Activated CD8-positive, alpha-beta memory T cell treated with anti-CD3 and anti-CD28 coated beads, Interleukin-2, amount 50 U/mL, for 1 hour (primary cell): ENCODE measurements around the gene RTN4.

Experiments
- DNase-seq: peaks from one replicate; pipeline ENCODE4 v3.0.0-alpha.2; 2020; ENCODE audit errors: extremely low read depth

The RTN4 gene

DNA sequence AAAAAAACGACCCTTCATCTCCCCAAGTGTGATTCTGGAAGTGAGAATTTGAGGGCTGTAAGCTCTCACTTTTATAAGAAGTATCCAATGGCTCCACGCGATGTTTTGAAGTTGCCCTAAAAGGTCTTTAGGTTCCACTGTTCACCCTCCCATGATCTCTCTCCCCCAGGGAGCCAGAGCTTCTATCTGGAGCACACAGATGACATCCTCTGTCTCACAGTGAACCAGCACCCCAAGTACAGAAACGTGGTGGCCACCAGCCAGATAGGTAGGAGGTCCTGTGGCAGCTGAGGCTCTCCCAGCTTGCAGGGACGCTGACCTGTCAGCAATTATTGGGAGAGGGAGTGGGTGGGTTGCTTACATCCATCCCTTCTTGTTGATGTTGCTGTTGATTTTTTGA lies 97.8 kb downstream of the RTN4 start:
- no peak for DNase-seq

DNA sequence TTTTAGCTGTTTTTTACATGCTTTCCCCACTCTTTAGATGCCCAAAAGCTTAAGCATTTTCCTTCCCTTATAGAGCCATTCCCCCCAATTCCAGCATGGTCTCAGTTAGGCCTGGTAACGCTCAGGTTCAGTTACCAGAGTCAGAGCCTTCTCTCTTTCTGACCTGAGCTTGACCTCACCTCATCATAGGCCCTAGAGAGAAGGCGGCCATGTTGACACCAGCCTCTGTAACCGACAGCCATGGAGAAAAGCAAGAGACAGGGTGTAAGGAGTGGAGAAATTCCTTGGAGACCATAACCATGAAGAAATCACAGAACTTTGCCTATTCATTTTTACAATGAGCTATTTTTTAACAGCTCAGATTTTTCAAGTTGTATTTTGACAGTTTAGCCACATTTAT lies 99.4 kb downstream of the RTN4 start:
- DNase-seq, result no peak

DNA sequence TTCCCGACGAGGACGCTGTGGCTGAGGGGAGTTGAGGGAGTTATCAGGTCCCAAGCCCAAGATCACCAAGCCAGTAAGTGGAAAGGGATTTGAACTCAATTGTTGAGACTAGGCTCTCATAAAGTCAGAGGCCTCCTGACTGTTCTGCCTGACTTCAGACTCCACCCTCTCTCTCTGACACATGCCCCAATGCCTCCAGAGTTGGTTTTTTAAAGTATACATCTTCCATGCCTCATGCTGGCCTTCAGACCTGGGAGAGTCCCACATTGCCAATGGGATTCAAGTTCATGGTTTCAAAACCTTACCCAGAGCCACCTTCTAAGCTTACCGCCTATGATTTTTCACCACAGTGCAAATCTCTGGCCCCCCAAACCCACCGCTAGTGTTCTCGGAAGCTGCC lies 100.8 kb downstream of the RTN4 start:
- no peak for DNase-seq

DNA sequence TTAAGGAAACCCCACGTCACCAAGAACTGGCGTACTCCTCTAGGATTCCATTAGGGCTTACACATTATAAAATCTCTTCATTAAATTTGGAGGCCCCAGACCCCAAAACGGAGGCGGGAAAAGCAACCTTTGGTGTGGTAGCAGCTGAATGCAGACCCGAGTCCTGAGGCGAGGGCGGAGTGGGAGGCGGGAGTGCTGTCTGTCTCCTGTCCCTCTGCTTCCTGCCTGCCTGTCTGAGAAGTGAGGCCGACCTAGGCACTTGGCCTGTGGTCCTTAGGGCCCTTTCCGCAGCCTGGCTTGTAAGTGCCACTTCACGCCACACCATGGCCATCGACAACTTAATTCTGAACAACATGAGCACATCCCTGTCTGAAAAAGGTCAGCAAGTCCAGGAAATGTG lies 102.1 kb downstream of the RTN4 start:
- no peak for DNase-seq

DNA sequence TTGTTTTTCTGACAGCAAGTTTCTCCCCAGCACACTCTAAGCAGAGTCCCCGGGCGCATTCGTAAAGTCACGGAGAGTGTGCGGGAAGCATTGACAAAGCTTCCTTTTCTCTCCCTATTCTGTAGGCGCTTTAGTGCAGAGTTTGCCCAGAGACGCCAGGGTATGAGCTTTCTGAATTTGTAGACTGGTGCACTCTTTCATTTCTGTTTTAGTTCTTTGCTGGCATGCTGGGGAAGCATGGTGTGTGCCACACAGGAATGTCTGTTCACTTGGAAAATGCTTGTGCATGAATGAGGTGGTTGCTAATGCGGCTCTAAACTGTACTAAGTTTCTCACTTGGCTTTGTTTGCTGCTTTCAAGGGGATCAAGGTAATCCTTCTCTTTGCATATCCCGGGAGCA lies 102.6 kb downstream of the RTN4 start:
- no peak for DNase-seq

DNA sequence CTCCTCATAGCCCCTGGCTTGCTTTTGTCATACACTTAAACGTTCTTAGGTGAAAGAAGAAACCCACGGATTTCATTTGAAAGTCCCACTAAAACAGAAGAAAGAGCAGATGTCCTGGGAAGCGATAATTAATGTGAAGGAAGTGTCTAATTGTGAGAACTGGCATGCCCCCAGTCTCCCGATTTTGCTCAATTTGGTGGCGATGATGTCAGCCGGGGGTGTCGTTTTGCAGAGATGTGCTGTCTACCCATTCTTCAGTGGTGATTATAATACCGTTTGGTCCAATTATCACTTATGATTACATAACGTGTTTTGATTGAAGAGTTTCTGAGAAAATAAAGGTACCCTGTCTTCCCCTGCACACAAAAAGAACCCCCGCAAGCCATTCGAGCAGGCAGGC lies 103.1 kb downstream of the RTN4 start:
- no peak for DNase-seq

DNA sequence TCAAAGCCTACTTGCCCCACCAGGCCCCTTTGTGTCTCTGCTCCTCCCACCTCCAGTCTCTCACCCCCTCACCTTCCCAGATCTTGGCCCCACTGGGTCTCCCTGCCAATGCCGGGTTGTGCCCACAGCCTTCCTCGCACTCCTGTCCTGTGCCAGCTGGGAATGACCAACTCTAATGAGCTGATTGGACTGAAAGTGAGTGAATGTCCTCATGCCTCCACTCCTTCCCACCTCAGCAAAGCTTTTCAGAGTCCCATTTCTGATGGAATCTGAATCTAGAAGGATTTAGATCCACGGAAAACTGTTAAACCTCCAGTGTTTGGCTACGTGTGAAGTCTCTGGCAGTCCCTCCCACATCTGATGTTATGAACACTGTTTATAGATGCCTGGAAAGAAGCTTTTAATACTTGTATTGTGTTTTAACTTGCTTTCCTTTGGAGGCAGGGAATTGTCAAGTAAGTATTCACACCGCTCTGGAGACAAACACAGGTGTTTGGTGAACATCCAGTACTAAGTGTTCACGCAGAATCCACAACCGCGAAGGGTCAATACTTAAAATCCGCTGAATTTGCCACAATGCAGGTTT lies 103.9 kb downstream of the RTN4 start:
- no peak for DNase-seq

DNA sequence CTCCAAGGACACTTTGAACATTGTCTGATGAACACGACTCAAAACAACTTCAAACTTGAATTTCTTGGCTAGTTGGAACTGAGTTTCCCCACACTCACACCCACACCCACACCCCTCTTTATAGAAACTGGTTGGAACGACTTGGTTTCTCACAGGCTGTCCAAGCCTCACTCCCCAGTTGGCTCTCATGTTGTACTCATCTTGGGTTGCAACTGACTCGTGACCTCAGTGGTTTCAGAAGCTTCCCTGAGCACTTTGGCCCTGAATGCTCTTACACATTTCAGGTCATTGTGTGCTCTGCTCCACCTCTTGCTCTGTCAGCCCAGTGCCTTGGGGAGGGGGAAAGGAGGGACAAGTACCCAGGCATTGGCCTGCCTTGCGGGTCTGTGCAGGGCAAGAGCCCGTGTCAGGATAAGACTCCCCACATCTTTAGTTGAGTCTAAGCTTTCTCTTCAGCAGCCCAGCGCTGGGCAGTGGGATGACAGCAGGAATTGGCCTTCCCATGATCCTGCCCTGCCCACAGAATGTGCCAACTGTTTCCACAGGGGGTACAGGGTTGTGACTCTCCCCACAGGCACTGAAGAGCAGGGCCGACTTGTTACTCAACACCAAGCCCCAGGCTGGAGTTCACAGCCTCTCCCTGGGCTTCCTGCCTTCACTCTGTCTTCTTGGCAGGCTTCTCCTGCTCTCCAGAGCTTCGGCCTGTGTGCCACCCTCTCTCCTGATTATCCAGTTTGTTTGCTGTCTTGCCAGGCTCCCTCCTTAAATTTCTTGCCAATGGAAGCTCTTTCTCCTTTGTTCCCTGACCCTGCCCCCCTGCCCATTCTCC lies 104.6 kb downstream of the RTN4 start:
- no peak for DNase-seq

DNA sequence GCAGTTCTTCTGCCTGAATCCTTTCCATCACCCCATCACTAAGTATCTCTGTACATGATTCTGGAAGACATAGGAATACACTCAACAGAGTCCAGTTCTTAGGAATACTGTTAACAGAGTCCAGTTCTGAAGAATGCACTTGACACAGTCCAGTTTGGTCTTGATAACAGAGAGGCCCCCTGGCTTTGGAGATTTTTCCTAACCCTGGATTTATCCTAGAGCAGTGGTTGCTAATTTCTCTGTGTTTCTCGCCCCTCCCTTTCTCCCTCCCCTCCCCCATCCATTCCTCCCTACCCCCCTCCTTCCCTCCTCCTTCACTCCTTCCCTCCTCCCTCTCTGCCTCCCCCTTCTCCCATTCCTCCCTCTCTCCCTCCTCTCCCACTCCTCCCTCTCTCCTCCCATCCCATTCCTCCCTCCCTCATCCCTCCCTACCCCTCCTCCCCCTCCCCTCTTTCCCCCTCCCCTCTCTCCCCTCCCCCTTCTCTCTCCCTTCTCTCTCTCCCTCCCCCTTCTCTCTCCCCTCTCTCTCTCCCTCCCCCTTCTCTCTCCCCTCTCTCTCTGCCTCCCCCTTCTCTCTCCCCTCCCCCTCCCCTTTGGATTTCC lies 105.4 kb downstream of the RTN4 start:
- no peak for DNase-seq

DNA sequence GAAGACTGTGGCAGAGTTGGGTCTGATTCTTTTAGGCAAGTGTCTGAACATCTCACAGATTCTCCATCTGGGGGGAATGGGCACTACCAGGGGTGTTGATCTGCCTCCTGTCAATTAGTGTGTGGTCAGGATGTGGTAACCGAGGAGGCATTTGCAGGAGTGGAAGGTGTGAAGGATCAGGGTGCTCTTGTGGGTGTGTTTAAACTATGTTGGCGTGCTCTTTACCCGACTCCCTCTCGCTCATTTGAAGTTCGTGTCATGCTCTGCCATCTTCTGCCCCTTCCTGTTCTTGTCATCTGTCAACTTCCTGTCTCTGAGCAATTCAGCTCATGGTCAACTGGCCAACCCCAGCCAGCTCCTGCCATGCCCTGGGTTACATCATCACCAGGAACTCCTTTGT lies 107.9 kb downstream of the RTN4 start:
- DNase-seq, result no peak

DNA sequence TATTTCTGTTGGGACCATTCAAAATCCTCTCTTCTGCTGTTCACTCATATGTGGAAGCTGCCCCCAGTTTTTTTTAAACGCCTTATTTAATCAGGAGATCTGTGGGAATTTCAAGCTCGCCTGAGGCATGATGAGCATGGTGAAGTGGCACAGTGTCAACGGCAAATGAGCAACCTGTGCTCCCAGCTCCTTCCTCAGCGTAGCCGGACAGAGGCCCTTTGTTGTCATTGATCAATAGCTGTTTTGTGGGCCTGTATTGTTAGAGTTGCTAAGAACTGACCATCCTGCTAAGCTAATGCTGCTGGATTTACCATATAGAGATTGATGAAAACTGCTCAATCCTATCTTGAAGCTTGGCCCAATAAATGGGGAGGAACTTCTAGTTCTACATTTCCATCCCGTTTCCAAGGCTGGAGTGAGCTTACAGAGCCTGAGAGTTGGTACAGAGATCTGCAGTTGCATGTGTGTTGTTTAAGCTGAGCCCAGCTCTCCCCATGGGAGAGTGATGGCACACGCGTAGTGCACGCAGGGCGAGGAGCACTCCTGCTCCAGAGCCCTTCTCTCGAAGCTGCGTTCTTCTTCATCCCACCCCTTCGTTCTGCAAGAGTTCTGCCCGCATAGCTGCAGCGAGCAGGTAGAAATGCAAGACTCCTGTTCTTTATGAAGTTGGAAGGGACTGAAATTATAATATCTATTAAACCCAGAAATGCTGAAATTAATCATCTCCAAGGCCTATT lies 108.8 kb downstream of the RTN4 start:
- no peak for DNase-seq

DNA sequence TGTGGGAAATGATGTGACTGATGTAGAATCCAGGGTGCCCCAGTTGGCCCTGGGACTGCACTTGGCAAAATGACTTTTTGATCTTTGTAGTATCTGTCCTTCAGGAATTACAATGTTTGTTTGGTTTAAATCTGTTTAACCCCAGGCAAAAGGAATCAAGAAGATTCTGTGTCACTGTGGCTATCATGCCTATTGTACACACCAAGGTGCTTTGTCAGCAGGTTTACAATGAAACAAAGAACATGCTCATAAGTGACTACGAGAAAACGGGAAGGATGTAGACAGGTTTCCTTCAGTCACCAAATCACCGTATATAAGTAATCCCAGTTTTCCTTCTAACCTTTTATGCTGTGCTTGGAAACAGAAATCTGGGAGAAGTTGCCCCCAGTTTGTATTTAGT lies 109.5 kb downstream of the RTN4 start:
- no peak for DNase-seq

DNA sequence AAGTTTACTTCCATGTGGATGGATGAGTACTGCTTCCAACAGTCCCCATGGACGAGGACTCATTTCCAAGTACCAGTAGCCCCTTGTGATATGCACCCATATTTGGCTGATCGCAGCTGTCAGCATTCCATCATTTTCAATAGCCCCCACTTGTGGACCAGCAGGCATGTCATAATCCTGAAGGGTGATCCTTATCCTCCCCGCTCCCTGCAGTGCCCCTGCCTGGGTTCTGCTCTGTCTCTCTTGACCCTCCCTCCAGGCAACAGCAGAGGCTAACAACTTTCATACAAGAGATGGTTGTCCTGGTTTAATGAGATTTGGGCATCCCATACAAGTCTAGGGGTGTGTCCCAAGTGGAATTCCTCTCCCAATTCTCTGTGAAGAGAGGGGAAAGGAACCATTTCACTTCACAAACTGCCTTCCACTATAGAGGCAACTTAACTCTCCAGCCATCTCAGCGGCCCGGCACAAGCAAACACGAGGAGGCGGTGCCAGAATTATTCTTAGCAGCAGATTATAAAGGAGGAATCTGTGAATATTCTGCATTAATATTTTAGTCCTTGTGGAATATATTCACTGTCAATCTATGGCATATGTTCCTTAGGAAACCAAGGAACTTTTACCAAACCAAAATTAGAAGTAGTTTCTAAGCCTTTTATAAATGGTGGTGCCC lies 110.7 kb downstream of the RTN4 start:
- no peak for DNase-seq

DNA sequence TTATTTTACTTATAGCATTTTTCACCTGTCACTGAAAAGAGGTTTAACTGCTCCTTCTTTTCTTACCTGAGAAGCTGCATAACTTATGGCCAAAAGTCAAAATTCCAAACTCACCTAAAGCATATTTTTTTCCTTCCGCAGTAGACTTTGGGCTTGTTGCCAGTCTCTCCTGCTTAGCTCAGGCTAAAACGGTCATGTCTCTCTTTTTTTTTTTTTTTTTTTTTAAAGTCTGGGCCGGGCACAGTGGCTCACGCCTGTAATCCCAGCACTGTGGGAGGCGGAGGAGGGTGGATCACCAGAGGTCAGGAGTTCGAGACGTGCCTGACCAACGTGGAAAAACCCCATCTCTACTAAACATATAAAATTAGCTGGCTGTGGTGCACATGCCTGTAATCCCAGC lies 113.5 kb downstream of the RTN4 start:
- no peak for DNase-seq

DNA sequence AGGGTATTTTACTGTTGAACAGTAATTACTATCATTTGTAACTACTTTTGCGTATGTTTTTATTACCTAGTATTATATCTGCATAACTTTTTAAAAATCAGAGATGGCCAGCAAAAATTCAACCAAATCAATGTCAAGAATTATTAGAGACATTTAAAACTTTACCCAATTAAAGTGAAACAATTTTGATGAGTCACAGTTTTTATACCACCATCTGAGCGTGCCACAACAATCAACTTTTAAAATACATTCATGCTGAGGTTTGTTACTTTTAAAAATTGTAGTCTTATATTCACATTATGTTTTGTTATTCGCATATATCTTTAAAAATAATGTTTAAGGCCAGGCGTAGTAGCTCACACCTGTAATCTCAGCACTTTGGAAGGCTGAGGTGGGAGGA lies 114.9 kb downstream of the RTN4 start:
- no peak for DNase-seq

DNA sequence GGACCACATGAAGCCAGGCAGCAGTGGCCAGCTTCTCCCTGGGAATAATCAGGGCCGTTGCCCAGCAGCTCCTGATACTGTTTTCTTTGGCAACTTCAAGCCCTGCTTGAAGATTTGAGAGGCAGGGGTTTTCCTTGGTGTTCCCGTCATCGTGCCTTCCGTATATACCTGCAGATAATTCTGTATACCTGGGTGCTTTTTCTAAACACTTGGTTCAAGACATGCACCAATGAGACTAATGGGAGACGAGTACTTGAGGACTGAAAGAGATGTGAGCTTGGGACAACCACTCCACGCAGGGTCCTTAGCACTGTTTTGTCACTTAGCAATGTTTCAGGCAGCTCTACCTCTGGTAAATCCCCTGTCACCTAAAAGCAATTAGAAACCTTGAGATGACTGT lies 118.8 kb downstream of the RTN4 start:
- DNase-seq, result no peak

DNA sequence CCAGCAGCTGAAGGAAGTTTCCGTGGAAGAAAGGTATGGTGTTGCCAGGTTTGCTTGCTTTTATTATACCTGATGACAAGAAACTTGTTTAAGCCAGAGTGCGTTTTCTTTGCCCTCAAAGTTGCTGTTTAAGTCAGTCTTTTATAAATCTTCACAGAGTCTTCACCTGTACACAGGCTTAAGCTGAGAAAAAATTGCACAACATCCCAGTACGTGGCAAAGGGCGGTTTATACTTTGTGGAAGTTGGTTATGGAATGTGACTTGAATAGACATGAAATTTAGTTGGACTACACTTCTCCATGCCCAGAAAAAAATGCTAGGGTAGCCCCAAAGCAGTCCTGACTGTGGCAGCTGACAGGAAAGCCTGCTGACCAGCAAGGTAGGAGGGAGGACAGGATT lies 121.5 kb downstream of the RTN4 start:
- no peak for DNase-seq

DNA sequence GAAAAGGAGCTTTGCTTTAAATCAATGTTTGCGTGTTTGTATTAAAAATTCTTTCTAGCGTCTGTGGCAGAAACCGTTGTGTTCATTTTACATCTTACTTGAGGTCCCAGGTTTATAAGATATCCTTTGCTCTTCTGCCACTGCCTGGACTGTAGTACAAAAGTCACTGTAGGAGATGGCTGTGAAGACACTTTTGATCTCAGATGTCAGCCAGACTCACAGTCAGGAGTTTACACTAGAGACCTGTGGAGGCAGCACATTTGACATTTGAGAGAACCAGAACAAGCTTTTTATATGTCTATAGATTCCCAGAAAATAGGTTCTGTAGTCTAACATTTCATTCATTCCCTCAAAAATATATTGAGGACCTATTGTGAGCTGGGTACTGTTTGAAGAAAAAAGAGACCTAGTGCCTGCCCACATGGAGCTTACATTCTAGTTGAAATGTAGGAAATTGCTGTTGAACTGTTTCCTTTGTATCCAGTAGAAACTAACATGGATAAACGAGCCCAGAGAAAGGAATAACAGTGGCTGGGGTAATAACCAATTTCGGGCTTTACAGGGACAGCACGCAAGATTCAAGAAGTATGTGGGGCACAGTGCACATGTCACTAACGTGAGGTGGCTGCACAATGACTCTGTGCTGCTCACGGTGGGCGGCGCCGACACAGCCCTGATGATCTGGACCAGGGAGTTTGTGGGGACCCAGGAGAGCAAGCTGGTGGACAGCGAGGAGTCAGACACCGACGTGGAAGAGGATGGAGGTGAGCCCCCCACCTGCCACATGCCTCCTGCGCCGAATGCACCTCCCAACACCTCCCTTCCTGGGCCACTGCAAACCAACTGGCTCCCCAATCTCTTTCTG lies 122.3 kb downstream of the RTN4 start:
- DNase-seq, result no peak

DNA sequence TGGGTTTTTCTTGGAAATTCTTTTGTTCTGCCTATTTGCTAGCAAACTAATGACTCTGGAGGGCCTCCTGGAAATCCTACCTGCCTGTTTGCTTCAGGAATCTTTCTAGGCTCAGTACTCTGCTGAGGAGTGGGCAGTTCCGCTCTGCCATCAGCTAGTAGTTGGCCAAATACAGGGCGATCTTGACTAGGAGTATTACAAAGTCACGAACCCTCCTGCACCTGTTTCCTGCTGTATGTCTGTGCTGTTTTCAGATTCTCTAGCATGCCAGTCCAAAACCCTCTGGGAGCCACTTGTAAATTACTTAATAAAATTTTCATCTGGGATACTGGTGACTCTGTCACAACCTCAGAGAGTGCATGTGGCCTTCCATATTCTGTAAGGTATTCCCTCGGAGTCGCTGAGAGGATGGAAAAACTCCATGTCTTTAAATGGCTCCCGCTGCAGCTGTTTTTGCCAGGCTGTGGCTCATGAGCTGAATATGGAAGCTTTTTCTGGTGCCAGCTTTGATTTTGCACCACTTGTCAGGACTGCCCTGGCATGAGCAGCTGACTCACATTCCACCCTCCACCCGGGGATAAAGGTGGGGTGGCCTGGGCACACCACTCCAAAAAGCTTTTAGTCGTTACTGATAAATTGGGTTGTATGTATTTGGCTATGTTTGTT lies 123.0 kb downstream of the RTN4 start:
- DNase-seq, result no peak

DNA sequence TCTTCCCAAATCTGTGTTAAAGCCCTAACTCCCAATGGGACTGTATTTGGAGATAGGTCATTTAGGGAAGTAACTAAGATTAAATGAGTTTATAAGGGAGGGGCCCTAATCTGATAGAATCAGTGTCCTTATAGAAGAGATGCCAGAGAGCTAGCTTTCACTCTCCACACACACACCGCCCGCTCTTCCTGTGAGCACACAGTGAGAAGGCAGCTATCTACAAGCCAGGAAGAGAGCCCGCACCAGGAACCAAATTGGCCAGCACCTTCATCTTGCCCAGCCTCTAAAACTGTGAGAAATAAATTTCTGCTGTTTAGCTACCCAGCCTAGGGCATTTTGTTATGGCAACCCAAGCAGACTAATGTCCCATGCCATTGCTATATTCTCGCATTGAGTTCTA lies 125.2 kb downstream of the RTN4 start:
- DNase-seq, result no peak

DNA sequence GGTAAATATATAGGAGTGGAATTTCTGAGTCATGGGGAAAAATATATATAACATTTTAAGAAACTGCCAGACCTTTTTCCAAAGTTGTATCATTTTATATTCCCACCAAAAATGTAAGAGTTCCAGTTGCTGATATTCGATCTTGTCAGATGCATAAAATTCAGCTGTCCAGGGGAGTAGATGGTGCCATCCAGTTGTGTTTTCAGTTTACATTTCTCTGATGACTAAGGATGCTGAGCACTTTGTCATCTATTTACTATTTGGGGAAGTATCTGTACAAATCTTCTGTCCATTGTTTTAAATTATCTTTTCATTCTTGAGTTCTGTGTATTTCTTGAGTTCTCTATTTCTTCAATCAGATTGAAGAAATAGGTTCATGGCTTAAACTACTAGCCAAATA lies 126.1 kb downstream of the RTN4 start:
- no peak for DNase-seq
